PFSK-1 (cell line): ENCODE results near the gene ZNF655.

Experiments
- POLR2AphosphoS5 ChIP-seq: IDR thresholded peaks from 2 replicates; pipeline ENCODE4 v1.6.1; 2012; ENCODE audit warnings: low read depth, mild to moderate bottlenecking, control low read depth, low read length, moderate library complexity
- REST ChIP-seq, 2 experiments: IDR thresholded peaks; 2 replicates each; pipeline versions ENCODE4 v1.6.1 to v1.8.0; 2011 to 2012; ENCODE audit warnings: low read depth in 2 of 2, low read length in 2 of 2, control low read depth in 1 of 2, inconsistent platforms in 1 of 2, mild to moderate bottlenecking in 1 of 2, moderate library complexity in 1 of 2; ENCODE audit not compliant: insufficient read depth in 1 of 2
- SIN3A ChIP-seq: IDR thresholded peaks from 2 replicates; pipeline ENCODE4 v1.6.1; 2012; ENCODE audit warnings: mild to moderate bottlenecking, low read length, moderate library complexity, borderline replicate concordance; ENCODE audit not compliant: insufficient read depth

- no peak for TF ChIP-seq POLR2AphosphoS5
- TF ChIP-seq REST (IDR thresholded peaks at IDR 0.05; ENCODE audit: insufficient read depth in 1 of 2, low read depth in 2 of 2, low read length in 2 of 2): no peak
- TF ChIP-seq SIN3A: no peak
These were observed 2.6 kb downstream of the ZNF655 start for GRCh38 chr7:99560834-99561736.
